HEK293 (cell line): ENCODE data around the gene SAMD4B.
A peak's percentile ranks its signal among the peaks of the same experiment; 100 is the strongest.

ENCODE experiments used
- GLIS2 ChIP-seq: fragments of 450-650 bp; formaldehyde crosslinking; IDR thresholded peaks from 2 replicates; pipeline ENCODE4 v1.5.1; 2016; ENCODE audit warnings: missing biosample characterization, missing genetic modification characterization
- KLF9 ChIP-seq: fragments of 450-650 bp; formaldehyde crosslinking; IDR thresholded peaks from 2 replicates; pipeline ENCODE4 v1.5.1; 2016; ENCODE audit warnings: missing biosample characterization, missing genetic modification characterization, low read depth
- OVOL3 ChIP-seq: fragments of 450-650 bp; formaldehyde crosslinking; IDR thresholded peaks from 2 replicates; pipeline ENCODE4 v1.5.1; 2016; ENCODE audit warnings: missing biosample characterization, missing genetic modification characterization
- PRDM10 ChIP-seq: fragments of 450-650 bp; formaldehyde crosslinking; IDR thresholded peaks from 2 replicates; pipeline ENCODE4 v1.5.1; 2016; ENCODE audit warnings: missing biosample characterization, missing genetic modification characterization
- RBAK ChIP-seq: fragments of 450-650 bp; formaldehyde crosslinking; IDR thresholded peaks from 2 replicates; pipeline ENCODE4 v1.5.1; 2016; ENCODE audit warnings: missing biosample characterization, missing genetic modification characterization
- SCRT2 ChIP-seq: fragments of 450-650 bp; formaldehyde crosslinking; IDR thresholded peaks from 2 replicates; pipeline ENCODE4 v1.5.1; 2016; ENCODE audit warnings: missing biosample characterization, missing genetic modification characterization
- ZBTB8A ChIP-seq: fragments of 450-650 bp; formaldehyde crosslinking; IDR thresholded peaks from 2 replicates; pipeline ENCODE4 v1.5.1; 2016; ENCODE audit warnings: missing biosample characterization, missing genetic modification characterization
- ZFP69B ChIP-seq: fragments of 450-650 bp; formaldehyde crosslinking; IDR thresholded peaks from 2 replicates; pipeline ENCODE4 v1.5.1; 2016; ENCODE audit warnings: missing biosample characterization, missing genetic modification characterization
- ZIC2 ChIP-seq: fragments of 450-650 bp; formaldehyde crosslinking; IDR thresholded peaks from 2 replicates; pipeline ENCODE4 v1.5.1; 2016; ENCODE audit warnings: missing biosample characterization, missing genetic modification characterization
- ZNF112 ChIP-seq: fragments of 450-650 bp; formaldehyde crosslinking; IDR thresholded peaks from 2 replicates; pipeline ENCODE4 v1.5.0; 2017; ENCODE audit warnings: missing biosample characterization, missing genetic modification characterization
- ZNF239 ChIP-seq: fragments of 450-650 bp; formaldehyde crosslinking; IDR thresholded peaks from 2 replicates; pipeline ENCODE4 v1.5.1; 2016; ENCODE audit warnings: missing biosample characterization, missing genetic modification characterization
- ZNF521 ChIP-seq: fragments of 450-650 bp; formaldehyde crosslinking; IDR thresholded peaks from 2 replicates; pipeline ENCODE4 v1.5.1; 2017; ENCODE audit warnings: missing biosample characterization, mild to moderate bottlenecking, missing genetic modification characterization
- ZNF555 ChIP-seq: fragments of 450-650 bp; formaldehyde crosslinking; conservative IDR thresholded peaks from 2 replicates; pipeline ENCODE4 v1.5.1; 2017; ENCODE audit warnings: missing biosample characterization, mild to moderate bottlenecking, missing genetic modification characterization, inconsistent platforms
- ZNF596 ChIP-seq: fragments of 450-650 bp; IDR thresholded peaks from 2 replicates; pipeline ENCODE4 v1.5.0; 2018; ENCODE audit warnings: missing biosample characterization, mild to moderate bottlenecking, missing genetic modification characterization, moderate library complexity
- ZNF776 ChIP-seq: fragments of 450-650 bp; formaldehyde crosslinking; IDR thresholded peaks from 2 replicates; pipeline ENCODE4 v1.5.0; 2017; ENCODE audit warnings: missing biosample characterization, missing genetic modification characterization, borderline replicate concordance
- ZNF777 ChIP-seq: fragments of 450-650 bp; formaldehyde crosslinking; IDR thresholded peaks from 2 replicates; pipeline ENCODE4 v1.5.1; 2017; ENCODE audit warnings: missing biosample characterization, missing genetic modification characterization, borderline replicate concordance
- ZNF791 ChIP-seq: fragments of 450-650 bp; formaldehyde crosslinking; IDR thresholded peaks from 2 replicates; pipeline ENCODE4 v1.5.1; 2016; ENCODE audit warnings: missing biosample characterization, missing genetic modification characterization
- TF ChIP-seq, protein P1 (sequence below): fragments of 450-650 bp; formaldehyde crosslinking; IDR thresholded peaks from 2 replicates; pipeline ENCODE4 v1.5.1; 2016; ENCODE audit warnings: missing biosample characterization, missing genetic modification characterization
- TF ChIP-seq, protein P2 (sequence below): fragments of 450-650 bp; formaldehyde crosslinking; IDR thresholded peaks from 2 replicates; pipeline ENCODE4 v1.5.1; 2016; ENCODE audit warnings: missing biosample characterization, missing genetic modification characterization
- TF ChIP-seq, protein P3 (sequence below): fragments of 450-650 bp; formaldehyde crosslinking; IDR thresholded peaks from 2 replicates; pipeline ENCODE4 v1.5.1; 2017; ENCODE audit warnings: missing biosample characterization, missing genetic modification characterization

Gene SAMD4B

GRCh38 chr19:39321117-39321831, 20.9 kb upstream of the SAMD4B start (continued):
- TF ChIP-seq ZFP69B (tag by site-specific recombination) (no peak), ZIC2 (tag by site-specific recombination) (no peak), ZBTB8A (tag by site-specific recombination) (0 out of 2 replicates have a peak, but pooled peaks have one; percentile 18), ZNF776 (no peak), ZNF791 (no peak), ZNF239 (tag by site-specific recombination) (peak; percentile 33; the same call in 1 of the 2 replicates), PRDM10 (peak; percentile 54), SCRT2 (tag by site-specific recombination) (no peak), ZNF777 (tag by site-specific recombination) (peak; percentile 66; the same call in 1 of the 2 replicates), ZNF112 (tag by site-specific recombination) (no peak), ZNF521 (tag by site-specific recombination) (no peak), RBAK (tag by site-specific recombination) (peak; percentile 14; the same call in 1 of the 2 replicates), GLIS2 (tag by site-specific recombination) (peak; percentile 77), OVOL3 (tag by site-specific recombination) (no peak), ZNF596 (no peak), KLF9 (peak; percentile 72), ZNF555 (tag by site-specific recombination) (no peak)
- TF ChIP-seq, protein P1, sequence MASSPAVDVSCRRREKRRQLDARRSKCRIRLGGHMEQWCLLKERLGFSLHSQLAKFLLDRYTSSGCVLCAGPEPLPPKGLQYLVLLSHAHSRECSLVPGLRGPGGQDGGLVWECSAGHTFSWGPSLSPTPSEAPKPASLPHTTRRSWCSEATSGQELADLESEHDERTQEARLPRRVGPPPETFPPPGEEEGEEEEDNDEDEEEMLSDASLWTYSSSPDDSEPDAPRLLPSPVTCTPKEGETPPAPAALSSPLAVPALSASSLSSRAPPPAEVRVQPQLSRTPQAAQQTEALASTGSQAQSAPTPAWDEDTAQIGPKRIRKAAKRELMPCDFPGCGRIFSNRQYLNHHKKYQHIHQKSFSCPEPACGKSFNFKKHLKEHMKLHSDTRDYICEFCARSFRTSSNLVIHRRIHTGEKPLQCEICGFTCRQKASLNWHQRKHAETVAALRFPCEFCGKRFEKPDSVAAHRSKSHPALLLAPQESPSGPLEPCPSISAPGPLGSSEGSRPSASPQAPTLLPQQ = no peak
- TF ChIP-seq, protein P2, sequence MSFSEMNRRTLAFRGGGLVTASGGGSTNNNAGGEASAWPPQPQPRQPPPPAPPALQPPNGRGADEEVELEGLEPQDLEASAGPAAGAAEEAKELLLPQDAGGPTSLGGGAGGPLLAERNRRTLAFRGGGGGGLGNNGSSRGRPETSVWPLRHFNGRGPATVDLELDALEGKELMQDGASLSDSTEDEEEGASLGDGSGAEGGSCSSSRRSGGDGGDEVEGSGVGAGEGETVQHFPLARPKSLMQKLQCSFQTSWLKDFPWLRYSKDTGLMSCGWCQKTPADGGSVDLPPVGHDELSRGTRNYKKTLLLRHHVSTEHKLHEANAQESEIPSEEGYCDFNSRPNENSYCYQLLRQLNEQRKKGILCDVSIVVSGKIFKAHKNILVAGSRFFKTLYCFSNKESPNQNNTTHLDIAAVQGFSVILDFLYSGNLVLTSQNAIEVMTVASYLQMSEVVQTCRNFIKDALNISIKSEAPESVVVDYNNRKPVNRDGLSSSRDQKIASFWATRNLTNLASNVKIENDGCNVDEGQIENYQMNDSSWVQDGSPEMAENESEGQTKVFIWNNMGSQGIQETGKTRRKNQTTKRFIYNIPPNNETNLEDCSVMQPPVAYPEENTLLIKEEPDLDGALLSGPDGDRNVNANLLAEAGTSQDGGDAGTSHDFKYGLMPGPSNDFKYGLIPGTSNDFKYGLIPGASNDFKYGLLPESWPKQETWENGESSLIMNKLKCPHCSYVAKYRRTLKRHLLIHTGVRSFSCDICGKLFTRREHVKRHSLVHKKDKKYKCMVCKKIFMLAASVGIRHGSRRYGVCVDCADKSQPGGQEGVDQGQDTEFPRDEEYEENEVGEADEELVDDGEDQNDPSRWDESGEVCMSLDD (tag by site-specific recombination) = peak; percentile 97
- TF ChIP-seq, protein P3, sequence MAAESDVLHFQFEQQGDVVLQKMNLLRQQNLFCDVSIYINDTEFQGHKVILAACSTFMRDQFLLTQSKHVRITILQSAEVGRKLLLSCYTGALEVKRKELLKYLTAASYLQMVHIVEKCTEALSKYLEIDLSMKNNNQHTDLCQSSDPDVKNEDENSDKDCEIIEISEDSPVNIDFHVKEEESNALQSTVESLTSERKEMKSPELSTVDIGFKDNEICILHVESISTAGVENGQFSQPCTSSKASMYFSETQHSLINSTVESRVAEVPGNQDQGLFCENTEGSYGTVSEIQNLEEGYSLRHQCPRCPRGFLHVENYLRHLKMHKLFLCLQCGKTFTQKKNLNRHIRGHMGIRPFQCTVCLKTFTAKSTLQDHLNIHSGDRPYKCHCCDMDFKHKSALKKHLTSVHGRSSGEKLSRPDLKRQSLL (tag by site-specific recombination) = no peak
